Loucy (cell line): ENCODE results near the gene MEN1.

Source experiments
- H2AFZ ChIP-seq: fragments of 200-600 bp; sonication (generic); 2 replicates; pipeline ENCODE4 v1.6.0; 2016; ENCODE audit warnings: antibody characterized with exemption, mild to moderate bottlenecking, low read length, moderate library complexity
- H3F3A ChIP-seq: fragments of 200-600 bp; 2 replicates; pipeline ENCODE4 v1.6.0; 2016; ENCODE audit warnings: antibody characterized with exemption, low read depth, mild to moderate bottlenecking
- H3K27me3 ChIP-seq: fragments of 200-600 bp; sonication (generic); 2 replicates; pipeline ENCODE4 v1.6.1; 2014; ENCODE audit warnings: low read length, mild to moderate bottlenecking; ENCODE audit not compliant: insufficient read depth, poor library complexity, severe bottlenecking
- H3K36me3 ChIP-seq: fragments of 200-600 bp; sonication (generic); 2 replicates; pipeline ENCODE4 v1.6.1; 2016; ENCODE audit warnings: low read length; ENCODE audit not compliant: insufficient read depth
- H3K4me1 ChIP-seq: fragments of 200-600 bp; sonication (generic); 2 replicates; pipeline ENCODE4 v1.5.1; 2014; ENCODE audit warnings: low read length, mild to moderate bottlenecking; ENCODE audit not compliant: insufficient read depth, poor library complexity, severe bottlenecking
- H3K4me2 ChIP-seq: fragments of 200-600 bp; sonication (generic); 2 replicates; pipeline ENCODE4 v1.6.0; 2014; ENCODE audit warnings: antibody characterized with exemption, low read length, low read depth, mild to moderate bottlenecking; ENCODE audit not compliant: poor library complexity, severe bottlenecking
- H3K4me3 ChIP-seq: fragments of 200-600 bp; sonication (generic); 2 replicates; pipeline ENCODE4 v1.5.1; 2014; ENCODE audit warnings: low read length, mild to moderate bottlenecking, mixed read lengths; ENCODE audit not compliant: poor library complexity, severe bottlenecking
- H3K79me2 ChIP-seq: fragments of 200-600 bp; sonication (generic); 2 replicates; pipeline ENCODE4 v1.6.1; 2014; ENCODE audit warnings: low read length; ENCODE audit not compliant: insufficient read depth
- H3K9ac ChIP-seq: fragments of 200-600 bp; sonication (generic); 2 replicates; pipeline ENCODE4 v1.6.0; 2014; ENCODE audit warnings: mild to moderate bottlenecking, low read depth, low read length, moderate library complexity; ENCODE audit not compliant: poor library complexity, severe bottlenecking
- H3K9me2 ChIP-seq: fragments of 200-600 bp; sonication (generic); replicated peaks from 2 replicates; pipeline ENCODE4 v1.6.1; 2016; ENCODE audit warnings: low read depth, low read length, mixed read lengths
- H3K9me3 ChIP-seq: fragments of 200-600 bp; sonication (generic); 2 replicates; pipeline ENCODE4 v1.6.1; 2014; ENCODE audit warnings: mild to moderate bottlenecking, antibody characterized with exemption, low read length, low read depth; ENCODE audit not compliant: insufficient read depth
- H4K20me1 ChIP-seq: fragments of 200-600 bp; sonication (generic); 2 replicates; pipeline ENCODE4 v1.6.0; 2014; ENCODE audit warnings: antibody characterized with exemption, low read length, mild to moderate bottlenecking; ENCODE audit not compliant: insufficient read depth, poor library complexity, severe bottlenecking
- EZH2phosphoT487 ChIP-seq: fragments of 200-600 bp; IDR thresholded peaks from 2 replicates; pipeline ENCODE4 v1.6.1; 2018; ENCODE audit warnings: antibody characterized with exemption, mild to moderate bottlenecking, moderate library complexity, borderline replicate concordance
- TF ChIP-seq, protein P1 (sequence below): fragments of 200-600 bp; sonication (generic); conservative IDR thresholded peaks from 2 replicates; pipeline ENCODE4 v1.5.1; 2014; ENCODE audit warnings: mild to moderate bottlenecking, antibody characterized with exemption, low read length

Gene MEN1

DNA sequence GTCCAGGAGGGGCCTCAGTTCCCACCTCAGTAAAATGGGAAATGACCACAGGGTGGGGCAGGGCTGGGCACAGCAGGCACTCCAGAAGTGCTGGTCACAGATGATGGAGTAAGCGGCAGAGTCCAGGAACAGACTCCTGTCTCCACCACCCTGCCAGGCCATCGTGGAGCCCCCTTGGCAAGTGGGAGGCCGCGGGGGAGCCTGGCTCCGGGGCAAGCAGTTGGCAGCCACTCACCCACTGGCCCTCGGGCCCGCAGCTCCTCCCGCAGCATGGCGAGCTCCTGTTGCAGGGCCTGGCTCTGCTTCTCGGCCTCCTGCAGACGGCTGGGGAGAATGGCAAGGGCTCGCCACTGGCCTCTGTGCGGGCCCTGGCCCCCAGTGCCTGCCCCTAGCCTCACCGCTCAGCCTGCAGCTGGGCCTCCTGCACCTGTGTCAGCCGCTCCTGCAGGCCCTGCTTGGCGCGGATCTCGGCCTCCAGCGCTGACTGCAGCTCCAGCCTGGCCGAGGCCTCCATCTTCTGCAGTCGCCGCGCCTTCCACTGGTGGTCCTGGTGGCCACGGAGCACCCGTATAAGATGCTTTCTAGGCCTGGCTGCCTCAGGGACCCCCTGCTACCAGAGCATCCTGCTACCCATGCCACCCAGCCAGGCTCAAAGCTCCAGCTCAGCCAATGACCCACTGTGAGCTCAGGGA is 23.8 kb upstream of the MEN1 start:
- H3K4me1 ChIP-seq: peaks cover 6% of the 10 kb centered on the region
- no peaks in the 10 kb centered on the region for H3F3A ChIP-seq
- no peaks in the 10 kb centered on the region for H3K27me3 ChIP-seq
- no peak for TF ChIP-seq EZH2phosphoT487
- H2AFZ ChIP-seq: no peak overlapping the region
- H3K9me3 ChIP-seq: no peaks in the 10 kb centered on the region
- no peaks in the 10 kb centered on the region for H3K9me2 ChIP-seq
- no peaks in the 10 kb centered on the region for H4K20me1 ChIP-seq
- no peak overlapping the region for H3K9ac ChIP-seq
- H3K36me3 ChIP-seq: no peaks in the 10 kb centered on the region
- H3K4me2 ChIP-seq: no peak overlapping the region
- H3K4me3 ChIP-seq: no peak overlapping the region
- no peaks in the 10 kb centered on the region for H3K79me2 ChIP-seq

DNA sequence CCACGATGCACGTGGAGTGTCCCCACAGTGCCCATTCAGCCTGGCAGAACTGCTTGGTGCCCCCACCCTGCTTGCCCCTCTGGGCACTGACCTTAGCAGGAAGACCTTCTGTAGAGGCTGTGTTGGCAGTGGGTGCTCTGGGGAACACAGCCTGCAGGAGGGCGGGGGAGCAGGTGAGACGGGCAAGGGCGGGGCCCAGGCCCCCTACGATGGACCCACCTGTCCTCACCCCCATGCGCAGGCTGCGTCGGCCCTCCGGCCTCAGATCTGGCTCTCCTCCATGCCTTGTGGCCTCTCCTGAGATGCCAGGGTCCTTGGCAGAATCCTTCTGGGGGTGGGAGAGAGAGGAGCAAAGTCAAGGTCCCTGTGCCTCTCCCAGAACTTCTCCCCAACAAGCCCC is 23.2 kb upstream of the MEN1 start:
- Histone ChIP-seq H3K4me3 (no peak overlapping the region), H3K79me2 (no peaks in the 10 kb centered on the region), H3K4me2 (no peak overlapping the region), H3K4me1 (peaks cover 6% of the 10 kb centered on the region), H3K9me2 (no peaks in the 10 kb centered on the region), H3K27me3 (no peaks in the 10 kb centered on the region), H3K36me3 (no peaks in the 10 kb centered on the region), H3K9me3 (no peaks in the 10 kb centered on the region), H4K20me1 (no peaks in the 10 kb centered on the region), H2AFZ (no peak overlapping the region), H3F3A (no peaks in the 10 kb centered on the region), H3K9ac (no peak overlapping the region)
- TF ChIP-seq, protein P1, sequence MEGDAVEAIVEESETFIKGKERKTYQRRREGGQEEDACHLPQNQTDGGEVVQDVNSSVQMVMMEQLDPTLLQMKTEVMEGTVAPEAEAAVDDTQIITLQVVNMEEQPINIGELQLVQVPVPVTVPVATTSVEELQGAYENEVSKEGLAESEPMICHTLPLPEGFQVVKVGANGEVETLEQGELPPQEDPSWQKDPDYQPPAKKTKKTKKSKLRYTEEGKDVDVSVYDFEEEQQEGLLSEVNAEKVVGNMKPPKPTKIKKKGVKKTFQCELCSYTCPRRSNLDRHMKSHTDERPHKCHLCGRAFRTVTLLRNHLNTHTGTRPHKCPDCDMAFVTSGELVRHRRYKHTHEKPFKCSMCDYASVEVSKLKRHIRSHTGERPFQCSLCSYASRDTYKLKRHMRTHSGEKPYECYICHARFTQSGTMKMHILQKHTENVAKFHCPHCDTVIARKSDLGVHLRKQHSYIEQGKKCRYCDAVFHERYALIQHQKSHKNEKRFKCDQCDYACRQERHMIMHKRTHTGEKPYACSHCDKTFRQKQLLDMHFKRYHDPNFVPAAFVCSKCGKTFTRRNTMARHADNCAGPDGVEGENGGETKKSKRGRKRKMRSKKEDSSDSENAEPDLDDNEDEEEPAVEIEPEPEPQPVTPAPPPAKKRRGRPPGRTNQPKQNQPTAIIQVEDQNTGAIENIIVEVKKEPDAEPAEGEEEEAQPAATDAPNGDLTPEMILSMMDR: no peak
- TF ChIP-seq EZH2phosphoT487: no peak

DNA sequence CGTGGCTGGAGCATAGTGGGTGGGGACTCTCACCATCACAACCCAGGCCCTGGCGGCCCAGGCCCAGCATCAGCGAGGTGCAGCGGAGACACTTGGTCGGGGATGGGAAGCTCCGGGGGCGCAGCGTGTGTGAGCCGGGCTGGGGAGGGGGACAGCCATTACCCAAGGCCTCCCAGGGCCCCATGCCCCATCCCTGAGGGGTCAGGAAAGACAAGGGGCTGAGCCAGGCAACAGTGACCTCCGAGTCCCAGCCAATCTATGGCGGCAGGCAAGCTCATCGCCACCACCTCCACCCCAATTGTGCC is 22.8 kb upstream of the MEN1 start:
- H3K4me2 ChIP-seq: no peak overlapping the region
- H3K36me3 ChIP-seq: no peaks in the 10 kb centered on the region
- no peaks in the 10 kb centered on the region for H3F3A ChIP-seq
- TF ChIP-seq, protein P1: no peak
- TF ChIP-seq EZH2phosphoT487: no peak
- H3K4me1 ChIP-seq: peaks cover 6% of the 10 kb centered on the region
- H3K9me3 ChIP-seq: no peaks in the 10 kb centered on the region
- H3K4me3 ChIP-seq: no peak overlapping the region
- H3K9ac ChIP-seq: no peak overlapping the region
- H3K79me2 ChIP-seq: no peaks in the 10 kb centered on the region
- H2AFZ ChIP-seq: no peak overlapping the region
- H4K20me1 ChIP-seq: no peaks in the 10 kb centered on the region
- no peaks in the 10 kb centered on the region for H3K27me3 ChIP-seq
- no peaks in the 10 kb centered on the region for H3K9me2 ChIP-seq
